Loucy (cell line): Measurements from ENCODE around the gene EPHA8.

ENCODE experiments used
- EZH2phosphoT487 ChIP-seq: fragments of 200-600 bp; IDR thresholded peaks from 2 replicates; pipeline ENCODE4 v1.6.1; 2018; ENCODE audit warnings: antibody characterized with exemption, mild to moderate bottlenecking, moderate library complexity, borderline replicate concordance
- TF ChIP-seq, protein P1 (sequence below): fragments of 200-600 bp; sonication (generic); conservative IDR thresholded peaks from 2 replicates; pipeline ENCODE4 v1.5.1; 2014; ENCODE audit warnings: mild to moderate bottlenecking, antibody characterized with exemption, low read length

DNA sequence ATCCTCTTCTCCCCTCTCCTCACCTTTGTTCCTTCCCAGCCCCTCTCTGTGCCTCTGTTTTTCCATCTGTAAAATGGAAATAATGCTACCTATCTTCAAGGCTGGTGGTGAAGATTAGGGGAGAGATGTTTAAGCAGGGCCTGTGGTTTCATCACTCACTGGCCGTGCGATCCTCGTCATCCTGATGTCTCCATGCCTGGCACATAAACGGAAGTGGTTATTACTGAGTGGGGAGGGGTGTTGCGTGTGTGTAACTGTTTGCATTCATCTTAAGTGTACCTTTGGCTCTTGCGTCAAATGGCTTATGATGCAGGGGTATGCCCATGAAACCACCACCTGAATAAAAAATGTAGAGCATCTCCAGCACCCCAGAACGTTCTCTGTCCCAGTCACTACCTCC is 56.0 kb downstream of the EPHA8 start:
- TF ChIP-seq, protein P1, sequence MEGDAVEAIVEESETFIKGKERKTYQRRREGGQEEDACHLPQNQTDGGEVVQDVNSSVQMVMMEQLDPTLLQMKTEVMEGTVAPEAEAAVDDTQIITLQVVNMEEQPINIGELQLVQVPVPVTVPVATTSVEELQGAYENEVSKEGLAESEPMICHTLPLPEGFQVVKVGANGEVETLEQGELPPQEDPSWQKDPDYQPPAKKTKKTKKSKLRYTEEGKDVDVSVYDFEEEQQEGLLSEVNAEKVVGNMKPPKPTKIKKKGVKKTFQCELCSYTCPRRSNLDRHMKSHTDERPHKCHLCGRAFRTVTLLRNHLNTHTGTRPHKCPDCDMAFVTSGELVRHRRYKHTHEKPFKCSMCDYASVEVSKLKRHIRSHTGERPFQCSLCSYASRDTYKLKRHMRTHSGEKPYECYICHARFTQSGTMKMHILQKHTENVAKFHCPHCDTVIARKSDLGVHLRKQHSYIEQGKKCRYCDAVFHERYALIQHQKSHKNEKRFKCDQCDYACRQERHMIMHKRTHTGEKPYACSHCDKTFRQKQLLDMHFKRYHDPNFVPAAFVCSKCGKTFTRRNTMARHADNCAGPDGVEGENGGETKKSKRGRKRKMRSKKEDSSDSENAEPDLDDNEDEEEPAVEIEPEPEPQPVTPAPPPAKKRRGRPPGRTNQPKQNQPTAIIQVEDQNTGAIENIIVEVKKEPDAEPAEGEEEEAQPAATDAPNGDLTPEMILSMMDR: no peak
- TF ChIP-seq EZH2phosphoT487: no peak
